Lower leg skin (tissue), 4 donors: ENCODE data around the gene BPIFB3. TPM values are rescaled to one million over a fixed set of nuclear protein-coding genes. Genes with fewer than 3 reads are reported as not detected.

Source experiments
- DNase-seq, 2 donors: peaks; one replicate each; pipeline ENCODE4 v3.0.0-alpha.2; 2019; ENCODE audit warnings: low spot score in 2 of 2
- H3K4me3 ChIP-seq: fragments of 200-600 bp; sonication (generic); 2 replicates; pipeline ENCODE4 v1.5.1; 2017; ENCODE audit warnings: mild to moderate bottlenecking, low read depth; ENCODE audit not compliant: poor library complexity, severe bottlenecking
- CTCF ChIP-seq, 3 donors: fragments of 450-650 bp; IDR thresholded peaks; one replicate each; pipeline ENCODE4 v1.5.1; 2016; ENCODE audit warnings: antibody characterized with exemption in 3 of 3, mild to moderate bottlenecking in 3 of 3, moderate library complexity in 2 of 3
- POLR2A ChIP-seq, 2 donors: fragments of 450-650 bp; IDR thresholded peaks; one replicate each; pipeline ENCODE4 v1.6.1; 2016 to 2017; ENCODE audit warnings: antibody characterized with exemption in 2 of 2, mild to moderate bottlenecking in 1 of 2, moderate library complexity in 1 of 2
- WGBS, 2 donors: methylation state at CpG; one replicate each; pipeline ENCODE4 v1.1.5; 2018; 5-methylcytosine and 5-hydroxymethylcytosine counted together
- intact Hi-C: fragments of 100-400 bp; cut with DNase I; formaldehyde crosslinking; loops from one replicate; pipeline ENCODE4 v1.15.0; 2023; ENCODE audit warnings: low total_unique reads
- total RNA-seq, 4 donors: library from RNA; depleted of rRNA; stranded (reverse); fragments of >200 nt; gene quantifications; one replicate each; pipeline ENCODE4 v1.1.0, GENCODE V29; 2016

The BPIFB3 gene
- total RNA-seq, 4 donors from 2014 or later, result not detected

DNA sequence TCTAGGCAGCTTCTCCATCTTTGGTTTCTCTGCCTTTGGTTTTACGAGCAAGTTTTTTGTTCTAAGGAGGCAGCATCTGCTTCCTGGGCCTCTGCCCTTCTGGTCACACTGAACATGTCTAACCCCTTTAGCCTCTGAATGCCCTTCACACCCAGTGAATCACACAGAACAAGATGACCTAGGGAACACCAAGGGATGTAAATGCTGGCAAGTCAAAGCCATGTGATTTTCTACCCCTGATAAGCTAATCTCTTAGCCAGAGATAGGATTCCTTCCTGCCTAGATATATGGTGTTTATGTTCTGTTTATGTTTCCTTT lies 29.5 kb upstream of the BPIFB3 start:
- no peak for DNase-seq
- WGBS, 2 donors, result 82 to 84% methylated on average over 1 of the region's 1 CpG
- TF ChIP-seq CTCF (IDR thresholded peaks at IDR 0.05) (no peak), POLR2A (IDR thresholded peaks at IDR 0.05) (no peak)

DNA sequence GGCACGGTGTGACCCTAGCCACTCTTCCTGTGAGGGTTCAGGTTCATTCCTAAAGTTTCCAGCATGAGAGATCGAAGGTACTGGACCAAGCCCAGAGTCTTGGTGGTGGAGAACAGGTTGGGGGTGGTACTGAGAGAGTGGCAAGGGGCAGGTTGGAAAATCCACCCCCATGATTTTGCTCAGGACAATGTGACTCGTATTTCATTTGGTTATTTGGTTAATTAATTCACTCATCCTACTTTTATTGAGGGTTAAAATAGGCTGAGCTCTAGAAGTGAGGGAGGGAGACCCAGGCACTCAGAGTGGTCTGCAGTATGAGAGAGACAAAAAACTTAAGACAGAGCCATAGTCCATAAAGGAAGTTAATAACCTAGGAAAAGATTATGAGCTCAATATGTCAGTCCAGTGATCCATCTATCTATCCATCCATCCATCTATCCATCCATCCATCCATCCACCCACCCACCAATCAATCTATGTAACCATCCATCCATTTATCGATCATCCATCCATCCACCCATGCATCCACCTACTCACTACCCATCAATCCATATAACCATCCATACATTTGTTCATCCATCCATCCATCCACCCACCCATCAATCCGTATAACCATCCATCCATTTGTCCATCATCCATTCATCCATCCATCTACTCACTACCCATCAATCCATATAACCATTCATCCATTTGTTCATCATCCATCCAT lies 28.9 kb upstream of the BPIFB3 start:
- TF ChIP-seq POLR2A (IDR thresholded peaks at IDR 0.05) (no peak), CTCF (IDR thresholded peaks at IDR 0.05) (no peak)
- intact Hi-C loops, result no loop called here
- 73 to 75% methylated on average over 5 of the region's 5 CpGs for WGBS, 2 donors

More for the DNA sequence above, 29.5 kb upstream of the BPIFB3 start:
- intact Hi-C loops, result no loop called here
- no peak overlapping the region for H3K4me3 ChIP-seq

GRCh38 chr20:33025318-33025876 lies 28.3 kb upstream of the BPIFB3 start:
- WGBS, 2 donors, result 49 to 85% methylated on average over 9 of the region's 9 CpGs
- H3K4me3 ChIP-seq, result no peak overlapping the region
- intact Hi-C loops, result no loop called here
- no peak for DNase-seq
- TF ChIP-seq CTCF (IDR thresholded peaks at IDR 0.05), result no peak
- no peak for TF ChIP-seq POLR2A (IDR thresholded peaks at IDR 0.05)

More for the DNA sequence above, 28.9 kb upstream of the BPIFB3 start:
- H3K4me3 ChIP-seq, result no peak overlapping the region
- DNase-seq, result no peak

GRCh38 chr20:33026072-33026778 lies 27.5 kb upstream of the BPIFB3 start:
- TF ChIP-seq POLR2A (IDR thresholded peaks at IDR 0.05) (no peak), CTCF (IDR thresholded peaks at IDR 0.05) (no peak)
- WGBS, 2 donors, result 52 to 56% methylated on average over 5 of the region's 5 CpGs
- DNase-seq, result no peak
- H3K4me3 ChIP-seq, result no peak overlapping the region
- intact Hi-C loops, result no loop called here

- 73 to 78% methylated on average over 10 of the region's 10 CpGs for WGBS, 2 donors
- H3K4me3 ChIP-seq, result no peak overlapping the region
- TF ChIP-seq POLR2A (IDR thresholded peaks at IDR 0.05) (no peak), CTCF (IDR thresholded peaks at IDR 0.05) (no peak)
- no peak for DNase-seq
- intact Hi-C loops, result no loop called here
Measured at GRCh38 chr20:33026779-33027759, 26.6 kb upstream of the BPIFB3 start.
